HTR-8/SVneo (cell line): ENCODE measurements around the gene ESPL1.
A peak's percentile ranks its signal among the peaks of the same experiment; 100 is the strongest.

Experiments used
- DNase-seq: peaks from one replicate; pipeline ENCODE4 v3.0.0; 2011; ENCODE audit warnings: low spot score, mixed read lengths; ENCODE audit not compliant: insufficient read length
- FAIRE-seq: peaks from 2 replicates; lab custom pipeline; 2011; peaks lifted over from hg19 to GRCh38; lab: Jason Lieb, UNC

Gene ESPL1

DNA sequence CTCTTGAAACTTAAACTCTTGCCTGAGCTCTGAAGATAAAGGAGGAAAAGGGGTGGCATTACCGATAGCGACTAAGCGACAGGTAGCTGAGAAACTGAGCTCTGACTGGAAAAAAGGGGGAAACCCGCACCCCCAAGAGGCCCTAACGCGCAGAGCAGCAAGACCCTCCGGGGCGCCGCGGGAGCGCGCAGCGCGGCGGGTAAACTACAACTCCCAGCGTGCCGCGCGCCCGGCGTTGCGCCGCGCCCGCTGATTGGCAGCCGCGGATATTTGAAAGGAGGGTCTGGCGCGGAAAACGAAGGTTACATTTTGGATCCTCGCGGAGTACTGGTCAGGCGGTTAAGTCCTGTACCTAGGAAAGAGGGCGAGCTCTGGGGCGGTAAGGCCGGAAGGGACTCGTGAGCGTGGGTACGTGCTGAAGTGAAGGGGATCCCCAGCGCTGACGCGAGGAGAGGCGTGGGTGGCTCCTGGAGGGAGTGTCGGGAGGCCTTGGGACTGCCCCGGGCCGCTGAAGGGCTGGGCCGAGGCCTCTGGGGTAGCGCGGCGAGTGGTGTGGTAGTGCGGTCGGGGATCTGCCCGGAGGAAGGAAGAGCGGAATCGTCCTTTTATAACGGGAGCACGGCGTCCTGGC is at the start of gene ESPL1:
TSS of gene ESPL1 (plus strand) at position 301 of the 631 bp plus-strand sequence. CDS start 468 bp downstream, outside the sequence.
- FAIRE-seq, result peak; percentile 60
- peak; percentile 90 for DNase-seq

DNA sequence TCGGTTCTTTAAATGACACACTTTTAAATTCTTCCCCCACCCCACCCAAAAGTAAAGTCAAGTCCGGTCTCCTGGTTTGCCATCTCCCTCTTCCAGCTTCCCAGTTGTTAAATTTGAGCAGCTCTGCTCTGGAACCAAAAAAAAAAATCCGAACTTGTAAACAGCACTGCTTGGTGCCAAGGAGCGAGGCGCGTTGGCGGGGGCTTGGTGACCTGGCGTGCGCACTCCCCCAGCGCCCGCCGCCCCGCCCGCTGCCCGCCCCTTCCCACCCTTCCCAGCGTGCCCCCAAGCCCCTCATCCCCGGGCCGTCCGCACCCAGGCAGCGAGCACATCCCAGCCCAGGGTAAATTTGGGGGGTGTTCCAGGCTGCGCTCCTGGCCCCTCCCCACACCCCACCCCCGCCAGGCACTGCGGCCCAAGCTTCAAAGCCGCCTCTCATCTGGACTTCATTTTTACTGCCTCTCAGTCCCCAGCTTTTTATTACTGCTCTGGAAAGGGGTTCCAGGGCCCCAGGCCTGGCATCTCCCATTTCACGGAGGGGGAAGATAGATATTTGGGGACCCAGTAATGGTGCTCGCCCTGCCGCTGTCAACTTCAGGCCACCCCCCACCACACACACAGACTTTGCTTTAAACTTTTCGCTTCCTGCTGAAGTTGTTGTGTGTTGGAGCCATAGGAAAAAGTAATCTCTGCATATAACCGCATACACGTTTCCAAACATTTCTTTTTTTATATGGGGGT is 49.4 kb upstream of the ESPL1 start:
- DNase-seq (no peak), FAIRE-seq (no peak)

DNA sequence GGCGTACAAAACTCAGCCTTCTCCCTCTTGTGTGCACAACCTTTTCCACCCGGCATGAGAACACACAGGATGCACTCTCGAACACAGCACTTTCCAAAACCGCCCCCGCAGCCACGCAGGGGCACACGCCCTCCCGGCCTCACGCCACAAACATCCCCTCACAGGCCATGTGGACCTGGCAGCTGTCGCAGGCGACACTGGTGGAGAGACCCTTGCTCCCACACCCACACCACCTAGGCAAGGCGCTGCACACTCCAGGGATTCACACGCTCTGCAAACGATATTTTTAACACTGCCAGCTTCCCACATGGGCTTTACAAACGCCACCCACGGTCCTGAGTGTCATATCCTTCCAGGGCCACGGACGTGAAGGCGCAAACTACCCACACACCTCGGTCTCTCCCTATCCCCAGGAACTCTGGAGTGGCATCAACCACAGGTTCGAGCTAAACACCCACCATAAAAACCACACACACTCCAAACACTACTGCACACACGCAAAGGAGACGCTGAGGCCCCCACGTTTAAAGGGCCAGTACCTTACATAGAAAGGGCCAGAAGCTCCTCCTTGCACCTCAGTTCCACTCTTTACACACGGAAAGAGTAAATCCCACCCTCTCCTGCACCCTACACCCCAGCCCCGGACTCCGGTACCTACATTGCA is 48.7 kb upstream of the ESPL1 start:
- DNase-seq (no peak), FAIRE-seq (no peak)

DNA sequence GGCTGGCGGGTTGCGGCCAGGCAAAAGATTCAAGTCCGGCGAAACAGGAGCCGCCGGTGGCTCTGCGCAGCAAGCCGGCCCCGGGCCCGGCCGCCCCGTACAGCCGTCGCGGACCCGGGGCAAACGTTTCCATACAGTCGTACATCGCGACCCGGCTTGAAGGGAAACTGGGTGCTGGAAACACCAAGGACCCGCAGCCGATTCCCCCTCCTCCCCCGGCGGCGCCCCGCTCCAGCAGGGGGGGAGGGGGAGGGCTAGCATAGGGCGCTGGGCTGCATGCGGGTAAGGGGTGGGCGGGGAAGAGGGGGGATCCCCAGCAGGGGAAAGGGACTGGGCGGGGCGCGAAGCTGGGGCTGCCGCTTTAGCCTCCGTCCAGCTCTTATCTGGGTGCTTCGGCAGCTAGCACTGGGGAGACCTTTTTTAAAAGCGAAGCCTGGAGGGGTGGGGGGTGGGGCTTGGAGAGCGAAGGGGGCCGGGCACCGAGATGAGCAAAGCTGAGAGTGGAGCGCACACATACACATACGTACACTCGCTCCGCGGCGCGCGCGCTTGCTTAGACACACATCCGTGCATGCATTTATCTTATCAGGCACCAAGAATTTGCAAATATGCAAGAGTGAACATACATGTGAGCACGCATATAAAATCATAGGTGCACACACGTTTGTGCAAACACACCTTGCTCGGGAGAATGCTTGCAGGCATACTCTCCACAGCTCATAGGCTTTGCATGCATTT is 48.0 kb upstream of the ESPL1 start:
- DNase-seq (peak; percentile 56), FAIRE-seq (peak; percentile 67)

DNA sequence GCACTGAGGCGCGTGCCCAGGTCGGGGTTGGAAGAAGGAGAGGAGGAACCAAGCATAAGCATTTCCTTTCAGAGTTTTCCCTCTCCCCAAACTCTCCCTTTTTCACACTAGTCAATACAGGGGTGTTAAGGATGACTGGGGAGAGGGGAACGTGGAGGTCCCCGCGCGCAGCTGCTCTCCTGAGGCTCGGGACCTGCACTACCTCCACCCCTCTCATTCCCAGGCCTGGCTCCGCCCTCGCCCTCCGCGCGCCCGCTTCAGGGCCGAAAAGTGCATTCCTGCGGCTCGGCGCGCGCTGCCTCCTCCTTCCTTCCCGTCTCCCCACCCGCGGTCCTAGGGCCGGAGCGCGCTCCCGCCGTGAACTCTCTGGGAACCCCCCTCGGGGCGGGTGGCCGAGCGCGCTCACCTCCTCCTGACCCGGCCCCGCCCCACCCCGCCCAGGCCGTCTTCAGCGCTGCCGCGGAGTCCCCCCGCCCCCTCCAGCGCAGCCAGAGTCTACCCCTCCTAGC is 47.4 kb upstream of the ESPL1 start:
- DNase-seq (peak; percentile 95), FAIRE-seq (no peak)

DNA sequence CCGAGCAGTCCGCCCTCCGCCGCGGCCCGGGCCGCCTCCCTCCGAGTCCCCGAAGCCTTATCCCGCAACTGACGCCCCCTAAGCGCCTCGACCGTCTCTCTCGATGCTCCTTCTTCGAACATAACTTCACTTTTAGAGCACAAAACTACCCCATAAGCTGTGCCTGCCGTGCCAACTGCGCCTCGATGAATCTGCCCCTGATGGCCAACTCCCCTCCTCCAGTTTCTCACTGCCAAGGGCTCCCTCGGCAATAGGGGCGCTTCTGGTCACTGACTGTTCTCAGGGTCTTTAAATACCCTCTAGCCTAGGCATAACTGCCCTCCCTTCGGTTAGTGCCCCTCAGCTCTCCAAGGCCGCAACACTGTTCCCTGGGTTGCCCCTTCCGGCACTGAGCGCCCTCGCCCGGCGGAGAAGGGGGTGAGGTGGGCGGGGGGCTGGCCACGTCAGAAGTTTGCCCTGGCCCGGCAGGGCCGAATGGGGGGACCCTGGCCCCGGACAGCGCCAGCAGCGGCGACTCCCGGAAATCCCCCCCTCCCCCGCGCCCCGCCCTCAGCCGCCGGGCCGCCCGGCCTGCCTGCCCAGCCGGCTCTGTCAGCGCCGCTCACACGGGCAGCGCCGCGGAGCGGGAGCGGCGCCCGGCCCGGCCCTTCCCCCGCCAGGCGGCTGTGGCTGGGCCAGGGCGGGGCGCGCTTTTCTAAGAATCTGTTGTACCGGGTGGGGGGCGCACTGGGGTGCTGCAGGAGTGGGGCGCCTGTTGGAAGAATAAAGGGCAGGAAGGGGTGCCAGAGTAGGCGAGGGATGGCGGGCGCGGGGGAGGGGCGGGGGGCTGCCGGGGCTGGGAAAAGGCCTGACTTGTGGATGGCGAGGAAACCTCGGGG is 46.7 kb upstream of the ESPL1 start:
- peak; percentile 77 for DNase-seq
- no peak for FAIRE-seq

DNA sequence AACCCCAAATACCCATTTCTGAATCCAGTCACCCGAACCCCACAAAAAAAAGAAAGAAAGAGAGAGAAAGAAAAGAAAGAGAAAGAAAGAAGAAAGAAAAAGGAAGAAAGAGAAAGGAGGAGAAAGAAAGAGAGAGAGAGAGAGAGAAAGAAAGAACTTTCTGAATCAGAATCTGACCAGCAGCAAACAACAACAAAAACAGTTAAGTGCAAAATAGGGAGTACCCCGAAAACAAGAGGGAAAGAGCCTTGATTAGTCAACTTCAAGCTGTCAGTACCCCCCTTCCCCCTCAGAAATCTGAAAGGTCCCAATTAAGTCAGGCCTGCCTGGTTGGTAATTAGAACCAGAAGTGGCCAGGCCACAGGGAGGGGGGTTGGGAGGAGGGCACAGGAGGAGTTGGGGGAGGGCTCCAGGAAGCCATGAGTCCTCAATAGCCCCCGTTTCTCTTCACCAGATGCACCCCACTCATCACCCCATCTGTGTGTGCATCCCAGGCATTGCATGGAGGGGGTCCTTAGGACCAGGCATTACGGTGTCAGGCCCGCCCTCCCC is 45.9 kb upstream of the ESPL1 start:
- FAIRE-seq (no peak), DNase-seq (no peak)

DNA sequence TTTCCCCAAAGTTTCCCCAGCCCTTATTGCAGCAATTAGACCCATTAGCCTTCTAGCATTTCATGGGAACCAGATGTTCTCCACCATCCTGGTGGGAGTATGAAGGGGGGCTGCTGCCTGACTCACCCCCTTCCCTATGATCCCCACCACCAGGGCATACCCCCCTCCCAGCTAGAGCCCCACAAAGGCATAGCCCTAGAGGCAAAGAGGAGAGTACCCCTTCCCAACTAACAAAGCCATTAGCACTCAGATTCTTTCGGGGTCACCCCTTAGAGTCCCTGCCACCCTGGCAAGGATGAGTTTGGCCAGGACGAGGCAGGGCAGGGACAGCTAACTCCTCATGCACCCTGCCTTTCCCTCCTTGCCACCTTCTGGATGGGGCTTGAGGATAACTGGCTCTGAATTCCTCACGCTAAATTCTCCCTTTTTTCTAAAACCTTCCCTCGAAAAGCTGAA is 45.3 kb upstream of the ESPL1 start:
- FAIRE-seq, result no peak
- no peak for DNase-seq

DNA sequence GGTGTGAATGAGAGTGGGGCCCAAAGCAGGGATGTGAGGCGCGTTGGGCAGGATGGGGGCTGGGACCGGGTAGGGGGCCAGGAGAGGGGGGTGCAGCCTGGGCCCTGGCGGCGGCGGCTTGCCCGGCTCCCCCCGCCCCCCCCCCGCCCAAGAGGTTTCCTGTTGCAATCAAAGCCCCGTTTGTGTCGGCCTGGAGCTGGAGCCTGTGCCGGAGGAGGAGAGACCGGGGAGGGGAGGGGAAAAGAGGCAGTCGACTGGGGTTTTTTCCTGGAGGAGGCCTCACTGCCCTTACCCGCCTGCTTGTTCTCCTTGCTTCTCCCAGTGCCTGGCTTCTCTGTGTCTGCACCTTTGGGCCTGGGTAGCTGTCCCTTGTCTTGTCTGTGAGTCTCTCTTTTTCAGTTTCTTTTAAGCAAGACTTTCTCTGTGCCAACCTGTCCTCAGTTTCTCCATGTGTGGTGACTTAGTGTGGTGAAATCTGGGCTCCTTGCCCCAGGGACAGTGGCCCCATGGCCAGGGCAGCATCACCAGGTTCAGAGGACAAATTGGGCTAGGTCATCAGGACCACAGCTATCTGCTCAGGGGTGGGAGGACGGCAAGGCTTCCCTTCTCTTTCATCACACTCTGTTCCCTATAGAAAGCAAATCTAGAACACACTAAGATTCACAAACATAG is 44.6 kb upstream of the ESPL1 start:
- FAIRE-seq, result no peak
- no peak for DNase-seq

DNA sequence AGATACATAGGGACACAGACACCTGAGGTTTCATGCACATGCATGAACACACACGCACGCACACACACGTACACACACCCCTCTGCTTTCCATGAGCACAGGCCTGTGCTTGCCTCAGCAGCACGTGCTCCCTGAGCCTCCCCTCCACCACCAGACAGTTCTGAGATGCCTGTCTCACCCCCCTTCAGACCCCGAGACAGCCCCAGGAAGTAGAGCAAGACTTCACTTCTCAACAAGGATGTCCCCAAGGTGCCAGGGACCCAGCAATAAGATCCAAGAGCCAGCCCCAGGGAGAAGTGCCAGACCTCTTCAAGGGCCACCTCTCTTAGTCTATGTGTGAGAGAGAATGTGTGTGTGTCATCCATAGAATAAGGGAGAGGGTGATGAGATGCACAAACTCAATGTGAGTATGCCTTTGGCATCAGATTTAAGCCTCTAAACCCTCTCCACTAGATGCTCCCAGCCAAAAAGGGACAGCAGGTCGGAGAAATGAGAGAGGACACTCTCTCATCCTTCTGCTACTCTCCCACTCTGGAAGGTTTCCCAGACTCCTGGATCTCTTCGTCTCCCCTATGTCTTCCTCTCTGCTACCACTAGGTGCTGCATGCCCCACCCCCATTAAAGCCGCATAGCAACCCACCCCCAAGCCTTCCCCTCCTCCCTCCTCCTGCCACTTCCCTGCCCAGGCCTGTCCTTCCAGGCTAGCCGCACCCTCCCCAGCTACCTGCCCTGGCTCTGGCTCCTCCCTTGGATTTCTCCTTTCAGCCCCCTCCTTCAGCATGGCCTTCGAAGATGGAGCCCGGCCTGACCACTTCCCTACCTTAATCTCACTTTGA is 43.8 kb upstream of the ESPL1 start:
- FAIRE-seq, result no peak
- DNase-seq, result no peak

DNA sequence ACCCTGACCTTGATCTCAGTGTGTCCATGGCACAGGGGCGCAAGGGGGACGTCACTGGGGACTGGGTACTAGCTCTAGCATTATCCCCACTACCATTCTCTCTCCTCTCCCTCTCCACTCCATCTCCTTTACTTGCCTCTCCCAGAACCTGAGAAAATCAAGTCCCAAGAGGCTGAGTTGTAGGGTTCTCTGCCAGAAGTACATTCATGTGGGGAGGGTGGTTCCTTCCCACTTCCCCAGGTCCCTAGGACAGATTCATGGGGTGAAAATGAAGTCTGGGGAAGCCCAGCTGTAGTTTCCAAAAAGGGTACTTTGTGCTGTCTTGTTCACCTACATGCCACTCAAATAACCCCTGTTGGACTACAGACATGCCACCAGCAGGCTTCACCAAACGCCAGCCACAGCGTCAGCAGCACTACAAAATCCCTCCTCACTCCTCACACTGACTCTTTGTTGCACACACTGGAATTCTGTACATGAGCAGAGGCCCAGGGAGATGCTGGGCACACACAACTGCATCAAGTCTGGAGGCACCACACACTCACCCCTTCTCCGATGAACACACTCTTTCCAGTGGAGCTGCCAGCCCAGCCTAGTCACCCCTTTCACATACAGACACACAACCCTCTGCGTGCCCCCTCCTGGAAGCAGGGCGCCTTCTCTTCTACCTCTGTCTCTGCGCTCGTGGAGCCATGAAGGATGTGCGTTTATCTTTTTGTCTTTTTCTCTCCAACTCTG is 43.0 kb upstream of the ESPL1 start:
- no peak for FAIRE-seq

DNA sequence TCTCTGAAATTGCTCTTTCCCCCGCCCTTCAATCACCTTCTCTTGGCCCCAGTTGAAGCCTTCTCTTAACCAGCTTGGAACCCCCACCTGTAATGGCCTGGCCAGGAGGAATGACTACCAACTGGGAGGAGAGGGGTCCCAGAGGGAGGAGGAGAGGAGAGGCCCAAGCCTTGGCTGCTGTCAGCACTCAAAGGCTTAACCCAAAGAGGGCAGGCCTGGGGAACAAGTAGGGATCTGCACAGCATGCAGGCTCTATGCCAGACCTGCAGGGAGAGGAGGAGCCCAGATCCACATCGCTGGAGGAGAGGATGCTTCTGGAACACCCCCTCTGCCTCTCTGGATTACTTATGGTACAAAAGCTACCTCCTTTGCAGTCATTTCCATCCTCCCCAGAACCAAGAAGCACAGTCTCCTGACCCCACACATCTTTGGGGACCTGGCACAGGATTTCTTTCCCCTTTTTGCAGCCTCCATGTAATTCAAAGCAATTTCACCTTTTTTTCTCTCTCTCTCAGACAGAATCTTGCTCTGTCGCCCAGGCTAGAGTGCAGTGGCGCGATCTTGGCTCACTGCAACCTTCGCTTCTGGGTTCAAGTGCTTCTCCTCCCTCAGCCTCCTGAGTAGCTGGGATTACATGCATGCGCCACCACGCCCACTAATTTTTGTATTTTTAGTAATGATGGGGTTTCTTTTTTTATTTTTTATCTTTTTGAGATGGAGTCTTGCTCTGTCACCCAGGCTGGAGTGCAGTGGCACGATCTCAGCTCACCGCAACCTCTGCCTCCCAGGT is 42.3 kb upstream of the ESPL1 start:
- DNase-seq (no peak), FAIRE-seq (no peak)

More for the DNA sequence above, 43.0 kb upstream of the ESPL1 start:
- DNase-seq, result no peak

DNA sequence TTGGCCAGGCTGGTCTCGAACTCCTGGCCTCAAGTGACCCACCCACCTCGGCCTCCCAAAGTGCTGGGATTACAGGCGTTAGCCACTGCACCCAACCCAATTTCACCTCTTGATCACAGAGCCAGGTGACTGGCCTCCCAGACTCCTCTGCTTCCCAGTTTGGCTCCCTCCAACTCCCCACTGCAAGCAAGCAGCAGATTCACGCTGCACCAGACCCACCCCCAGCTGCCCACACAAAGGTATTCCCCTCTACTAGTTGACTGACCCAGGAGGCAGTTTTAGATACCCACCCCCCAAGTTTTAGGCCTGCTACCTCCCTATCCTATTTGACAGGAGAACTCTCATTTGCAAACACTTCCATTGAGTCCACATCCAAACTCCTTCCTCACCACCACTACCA is 41.3 kb upstream of the ESPL1 start:
- FAIRE-seq, result no peak

DNA sequence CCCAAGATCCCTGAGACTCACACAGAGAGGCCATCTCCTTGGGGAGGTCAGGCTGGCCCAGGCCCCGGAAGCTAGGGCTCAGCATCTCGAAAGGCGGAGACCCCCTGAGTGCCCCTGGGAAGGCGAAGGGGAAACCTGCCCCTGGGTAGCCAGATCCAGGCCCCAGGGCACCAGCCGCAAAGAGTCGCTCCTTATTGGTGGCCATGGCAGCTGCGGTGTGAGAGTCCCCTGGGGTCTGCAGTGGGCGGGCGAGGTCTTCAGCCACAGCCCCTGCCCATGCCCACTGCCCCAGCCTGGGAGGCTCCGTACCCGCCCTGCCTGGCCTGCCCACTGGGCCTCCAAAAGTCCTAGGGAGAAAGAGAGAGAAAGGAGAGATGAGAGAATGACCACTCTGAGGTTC is 40.8 kb upstream of the ESPL1 start:
- DNase-seq (no peak), FAIRE-seq (no peak)

More for the DNA sequence above, 41.3 kb upstream of the ESPL1 start:
- DNase-seq, result no peak

DNA sequence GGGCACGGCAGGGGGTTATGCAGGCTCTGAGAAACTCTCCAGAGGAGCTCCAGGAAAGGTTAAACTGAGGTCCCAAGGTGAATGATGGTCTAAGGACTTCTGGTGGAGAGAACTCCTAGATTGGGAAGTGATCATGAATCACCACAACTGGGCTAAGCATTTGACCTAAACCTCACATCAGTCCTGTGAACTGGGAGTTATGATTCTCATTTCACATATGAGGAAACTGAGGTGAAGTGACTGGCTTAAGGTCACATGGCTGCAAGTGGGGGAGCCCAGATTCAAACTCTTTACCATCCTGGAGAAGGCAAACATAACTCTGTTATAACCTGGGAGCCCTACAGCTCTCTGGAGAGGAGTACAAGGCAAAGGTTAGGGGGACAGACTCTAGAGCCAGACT is 40.3 kb upstream of the ESPL1 start:
- no peak for FAIRE-seq
- DNase-seq, result no peak

DNA sequence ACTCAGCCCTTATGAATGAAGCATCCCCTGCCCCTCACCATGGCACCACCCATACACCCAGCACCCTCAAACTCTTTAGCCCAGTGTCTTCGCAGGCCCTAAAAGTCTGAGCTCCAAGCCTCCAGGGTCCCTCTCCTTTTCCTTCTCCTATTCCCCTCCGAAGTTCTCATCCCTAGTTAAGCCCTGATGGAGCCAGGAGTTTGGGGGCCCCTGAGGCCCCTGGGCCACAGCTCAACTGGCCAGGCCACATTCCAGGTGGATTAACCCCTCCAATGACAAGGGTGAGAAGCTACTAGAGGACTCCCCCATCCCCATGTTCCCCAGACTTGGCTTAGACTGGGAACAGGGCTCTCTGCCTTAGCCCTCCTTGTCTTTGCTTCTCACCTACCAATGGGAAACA is 38.6 kb upstream of the ESPL1 start:
- FAIRE-seq (no peak), DNase-seq (no peak)
